Left ventricle myocardium superior (tissue), 1 donor: ENCODE data around the gene NGEF. TPM values are rescaled to one million over a fixed set of nuclear protein-coding genes. Genes with fewer than 3 reads are reported as not detected.

Source experiments
- ATAC-seq: fragments of 200-7000 bp; cut with Tn5 transposase; one replicate; pipeline ENCODE4 v1.9.1; 2020; ENCODE audit warnings: mild to moderate bottlenecking, moderate library complexity
- DNase-seq: peaks from one replicate; pipeline ENCODE4 v3.0.0-alpha.2; 2020
- intact Hi-C: fragments of 100-400 bp; cut with micrococcal nuclease; formaldehyde crosslinking; loops from one replicate; pipeline ENCODE4 v1.11.0; 2022
- total RNA-seq: library from RNA; stranded (reverse); fragmentation: NEBNext Ultra II Directional; extraction: Animal tissue kit (Norgen Biotek cat#: 25700); gene quantifications from one replicate; pipeline ENCODE4 v1.2.1, GENCODE V29; 2021
- donor health status: DM: no; HTN: yes; CAD: no; lungs with severe emphysema.

Gene NGEF
- total RNA-seq, 1 donor from 2014 or later = not detected

- DNase-seq (no peak), ATAC-seq (no peak)
- intact Hi-C loops = no loop called here
Observed at GRCh38 chr2:233048569-233049193, 35.6 kb upstream of the NGEF start.

- ATAC-seq (no peak), DNase-seq (no peak)
- intact Hi-C loops = no loop called here
Observed at GRCh38 chr2:233047667-233048066, 34.6 kb upstream of the NGEF start.

- intact Hi-C loops = no loop called here
- no peak for DNase-seq
- no peak for ATAC-seq
Observed at GRCh38 chr2:233047206-233047605, 34.1 kb upstream of the NGEF start.

GRCh38 chr2:233044974-233045605 lies 32.0 kb upstream of the NGEF start:
- intact Hi-C loops = no loop called here
- DNase-seq (no peak), ATAC-seq (no peak)

- DNase-seq (no peak), ATAC-seq (no peak)
- intact Hi-C loops = no loop called here
Observed at GRCh38 chr2:233042549-233042948, 29.5 kb upstream of the NGEF start.

- intact Hi-C loops = no loop called here
- DNase-seq (no peak), ATAC-seq (no peak)
Observed at GRCh38 chr2:233041722-233042323, 28.8 kb upstream of the NGEF start.

GRCh38 chr2:233040571-233040970 lies 27.5 kb upstream of the NGEF start:
- no peak for ATAC-seq
- DNase-seq = no peak
- intact Hi-C loops = no loop called here

- intact Hi-C loops = no loop called here
- ATAC-seq = no peak
- no peak for DNase-seq
Observed at GRCh38 chr2:233039846-233040530, 26.9 kb upstream of the NGEF start.

GRCh38 chr2:233039212-233039845 lies 26.3 kb upstream of the NGEF start:
- intact Hi-C loops = no loop called here
- DNase-seq = no peak
- no peak for ATAC-seq

- DNase-seq (no peak), ATAC-seq (no peak)
- intact Hi-C loops = no loop called here
Observed at GRCh38 chr2:233037078-233037477, 24.0 kb upstream of the NGEF start.

- no peak for DNase-seq
- intact Hi-C loops = no loop called here
- no peak for ATAC-seq
Observed at GRCh38 chr2:233036162-233036838, 23.2 kb upstream of the NGEF start.

GRCh38 chr2:233035426-233036161 lies 22.5 kb upstream of the NGEF start:
- DNase-seq (no peak), ATAC-seq (no peak)
- intact Hi-C loops = no loop called here

- DNase-seq (no peak), ATAC-seq (no peak)
- intact Hi-C loops = no loop called here
Observed at GRCh38 chr2:233034091-233034882, 21.2 kb upstream of the NGEF start.

- intact Hi-C loops = no loop called here
- DNase-seq (no peak), ATAC-seq (no peak)
Observed at GRCh38 chr2:233033672-233034071, 20.6 kb upstream of the NGEF start.

GRCh38 chr2:233032551-233033320 lies 19.7 kb upstream of the NGEF start, which contains the start of gene NEU2:
Gene NEU2 (plus strand): TSS chr2:233032672. CDS start chr2:233032672, 0 bp downstream.
- ATAC-seq (no peak), DNase-seq (no peak)
- intact Hi-C loops = no loop called here

GRCh38 chr2:233031556-233032500 lies 18.8 kb upstream of the NGEF start:
- DNase-seq (no peak), ATAC-seq (no peak)
- intact Hi-C loops = no loop called here
